CD4-positive, alpha-beta memory T cell (primary cell): ENCODE data around the gene CMC4. TPM values are rescaled to one million over a fixed set of nuclear protein-coding genes. Genes with fewer than 3 reads are reported as not detected.

Source experiments
- polyA plus RNA-seq, 2 donors: library from polyadenylated mRNA; unstranded; fragments of 300-500 nt; fragmentation: Illumina TruSeq; gene quantifications; one replicate each; pipeline ENCODE4 v1.2.3, GENCODE V29; 2021
- total RNA-seq, 2 experiments: library from RNA; stranded (reverse); gene quantifications; one replicate each; pipeline ENCODE4 v1.2.3, GENCODE V29; 2021

CMC4 gene
- total and polyA plus RNA-seq, 4 experiments from 2014 or later = 6.1 to 25.3 (median 15.0) TPM

Other genes starting within 250 kb of the CMC4 start
- gene SMIM9, start 236.5 kb downstream of the CMC4 start, total RNA-seq = not detected
- gene SMIM9, start 236.5 kb downstream of the CMC4 start, polyA plus RNA-seq = not detected
- gene F8A1, start 184.8 kb downstream of the CMC4 start, total RNA-seq = 10 to 100 TPM; 56.1 to 58.2 TPM
- 10 to 100 TPM; 20.3 to 90.4 TPM for gene F8A1, start 184.8 kb downstream of the CMC4 start, polyA plus RNA-seq
- gene F8, start 48.4 kb downstream of the CMC4 start, total RNA-seq = 1 to 10 TPM; 2.4 to 2.7 TPM
- gene F8, start 48.4 kb downstream of the CMC4 start, polyA plus RNA-seq = 1 to 10 TPM; 4.6 to 7.2 TPM
- gene FUNDC2, start 44.3 kb downstream of the CMC4 start, total RNA-seq = 10 to 100 TPM; 52.6 to 53.6 TPM
- 100 to 1,000 TPM; 156 to 173 TPM for gene FUNDC2, start 44.3 kb downstream of the CMC4 start, polyA plus RNA-seq
- 10 to 100 TPM; 21.8 to 24.2 TPM for gene MTCP1, start within 50 bp of the CMC4 start, total RNA-seq
- gene MTCP1, start within 50 bp of the CMC4 start, polyA plus RNA-seq = 10 to 100 TPM; 26.0 to 44.1 TPM
- gene BRCC3, start 372 bp upstream of the CMC4 start, total RNA-seq = 10 to 100 TPM; 19.2 to 19.7 TPM
- gene BRCC3, start 372 bp upstream of the CMC4 start, polyA plus RNA-seq = 10 to 100 TPM; 18.8 to 30.1 TPM
- gene VBP1, start 145.3 kb upstream of the CMC4 start, total RNA-seq = 10 to 100 TPM; 30.8 to 33.9 TPM
- 100 to 1,000 TPM in 1 of 2 donors, 10 to 100 TPM in 1; 82.8 to 112 TPM for gene VBP1, start 145.3 kb upstream of the CMC4 start, polyA plus RNA-seq
- gene RAB39B, start 193.4 kb upstream of the CMC4 start, total RNA-seq = 10 to 100 TPM; 16.5 to 16.6 TPM
- 1 to 10 TPM; 2.5 to 7.9 TPM for gene RAB39B, start 193.4 kb upstream of the CMC4 start, polyA plus RNA-seq